ENCODE measurements around the gene ARPC2. TPM values are rescaled to one million over a fixed set of nuclear protein-coding genes. Genes with fewer than 3 reads are reported as not detected.
A peak's percentile ranks its signal among the peaks of the same experiment; 100 is the strongest.

The ARPC2 gene
- total RNA-seq, 1 experiment from 2014 or later, result 568 TPM

DNA sequence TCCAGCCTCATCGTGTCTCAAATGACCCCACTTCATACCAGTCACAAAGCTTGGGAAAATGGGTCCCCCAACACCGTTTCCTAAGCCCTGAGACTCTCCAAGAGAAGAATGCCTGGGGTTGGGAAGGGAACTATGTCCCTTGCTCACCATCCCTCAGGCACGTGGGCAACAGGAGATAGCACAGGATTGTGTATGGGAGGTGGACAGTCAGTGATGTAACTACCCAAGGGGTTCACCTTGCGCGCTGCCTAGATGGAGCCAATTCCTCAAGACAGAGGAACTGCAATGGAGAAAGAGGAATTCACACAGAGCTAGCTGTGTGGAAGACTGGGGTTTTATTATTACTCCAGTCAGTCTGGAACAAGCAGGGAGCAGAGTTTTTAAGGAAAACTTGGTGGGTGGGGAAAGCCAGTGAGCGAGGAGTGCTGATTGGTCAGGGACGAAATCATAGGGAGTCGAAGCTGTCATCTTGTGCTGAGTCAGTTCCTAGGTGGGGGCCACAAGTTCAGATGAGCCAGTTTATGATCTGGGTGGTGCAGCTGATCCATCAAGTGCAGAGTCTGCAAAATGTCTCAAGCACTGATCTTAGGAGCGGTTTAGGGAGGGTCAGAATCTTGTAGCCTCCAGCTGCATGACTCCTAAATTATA lies 36.4 kb upstream of the ARPC2 start:
- H3K27me3 ChIP-seq (ENCODE audit: low read length), result no peaks in the 10 kb centered on the region
- H3K4me2 ChIP-seq (ENCODE audit: low read depth, low read length, poor library complexity, severe bottlenecking), result no peak overlapping the region
- H3K79me2 ChIP-seq (ENCODE audit: low read length), result no peaks in the 10 kb centered on the region
- no peaks in the 10 kb centered on the region for H3K36me3 ChIP-seq (ENCODE audit: insufficient read depth, low read length)
- H4K20me1 ChIP-seq (ENCODE audit: insufficient read depth, low read depth, low read length), result no peaks in the 10 kb centered on the region
- no peak overlapping the region for H2AFZ ChIP-seq (ENCODE audit: low read length)
- no peaks in the 10 kb centered on the region for H3K9me2 ChIP-seq (replicated peaks; ENCODE audit: insufficient read depth, low read length)
- H3K4me1 ChIP-seq (ENCODE audit: low read length), result no peaks in the 10 kb centered on the region
- no peak overlapping the region for H3K9ac ChIP-seq (ENCODE audit: low read length)
- H3K4me3 ChIP-seq (ENCODE audit: low read length), result no peak overlapping the region
- no peaks in the 10 kb centered on the region for H3K9me3 ChIP-seq (ENCODE audit: low read length)
- DNase-seq, result no peak
- H3K27ac ChIP-seq (ENCODE audit: low read length), result no peak overlapping the region

DNA sequence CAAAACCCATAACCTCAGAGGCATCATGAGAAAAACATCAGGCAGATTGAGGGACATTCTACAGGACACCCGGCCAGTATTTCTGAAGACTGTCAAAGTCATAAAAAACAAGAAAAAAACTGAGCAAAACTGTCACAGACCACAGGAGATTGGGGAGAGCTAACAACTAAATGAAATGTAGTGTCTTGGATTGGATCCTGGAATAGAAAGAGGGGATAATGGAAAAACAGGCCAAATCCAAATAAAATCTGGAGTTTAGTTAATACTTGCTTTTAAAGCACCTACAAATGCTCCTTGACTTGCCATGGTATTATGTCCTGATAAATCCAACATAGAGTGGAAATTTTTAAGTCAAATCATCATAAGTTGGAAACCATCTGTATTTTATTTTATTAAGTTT lies 32.7 kb upstream of the ARPC2 start:
- DNase-seq, result no peak
- H3K9me2 ChIP-seq (replicated peaks; ENCODE audit: insufficient read depth, low read length), result no peaks in the 10 kb centered on the region
- H3K79me2 ChIP-seq (ENCODE audit: low read length), result no peaks in the 10 kb centered on the region
- H3K4me3 ChIP-seq (ENCODE audit: low read length), result no peak overlapping the region
- no peaks in the 10 kb centered on the region for H3K9me3 ChIP-seq (ENCODE audit: low read length)
- H3K27me3 ChIP-seq (ENCODE audit: low read length), result no peaks in the 10 kb centered on the region
- no peak overlapping the region for H3K9ac ChIP-seq (ENCODE audit: low read length)
- H4K20me1 ChIP-seq (ENCODE audit: insufficient read depth, low read depth, low read length), result no peaks in the 10 kb centered on the region
- no peak overlapping the region for H2AFZ ChIP-seq (ENCODE audit: low read length)
- no peak overlapping the region for H3K4me2 ChIP-seq (ENCODE audit: low read depth, low read length, poor library complexity, severe bottlenecking)
- H3K36me3 ChIP-seq (ENCODE audit: insufficient read depth, low read length), result no peaks in the 10 kb centered on the region
- peaks cover 5% of the 10 kb centered on the region for H3K4me1 ChIP-seq (ENCODE audit: low read length)
- H3K27ac ChIP-seq (ENCODE audit: low read length), result no peak overlapping the region

DNA sequence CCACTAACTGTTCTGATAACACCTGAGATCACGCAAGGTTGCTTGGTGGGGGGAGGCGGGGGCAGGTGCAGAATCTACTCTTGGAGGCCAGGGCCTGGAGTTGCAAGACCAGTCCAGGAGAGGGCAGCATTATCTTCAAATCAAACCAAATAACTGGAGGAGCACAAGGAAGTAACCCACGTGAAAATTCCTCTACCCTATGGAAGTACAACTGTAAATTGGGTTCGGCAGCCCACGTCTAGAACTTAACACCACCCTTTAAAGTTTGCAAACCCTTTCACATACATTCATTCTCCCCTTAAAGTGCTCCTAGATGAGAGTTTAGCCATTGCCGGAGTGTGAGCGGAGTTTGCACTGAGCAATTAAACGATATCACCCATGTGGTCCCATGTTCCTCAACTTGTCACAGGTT lies 30.6 kb upstream of the ARPC2 start:
- 0 out of 2 replicates have a peak overlapping the region, but pooled peaks have one; percentile 19 for H3K9ac ChIP-seq (ENCODE audit: low read length)
- peaks cover 5% of the 10 kb centered on the region for H3K4me1 ChIP-seq (ENCODE audit: low read length)
- H3K4me3 ChIP-seq (ENCODE audit: low read length), result no peak overlapping the region; the same call in 1 of the 2 replicates
- H3K36me3 ChIP-seq (ENCODE audit: insufficient read depth, low read length), result no peaks in the 10 kb centered on the region
- peak; percentile 88 for DNase-seq
- no peaks in the 10 kb centered on the region for H3K9me3 ChIP-seq (ENCODE audit: low read length)
- H4K20me1 ChIP-seq (ENCODE audit: insufficient read depth, low read depth, low read length), result no peaks in the 10 kb centered on the region
- H3K9me2 ChIP-seq (replicated peaks; ENCODE audit: insufficient read depth, low read length), result no peaks in the 10 kb centered on the region
- H3K27ac ChIP-seq (ENCODE audit: low read length), result no peak overlapping the region
- no peaks in the 10 kb centered on the region for H3K27me3 ChIP-seq (ENCODE audit: low read length)
- peak overlapping the region; percentile 60 for H2AFZ ChIP-seq (ENCODE audit: low read length)
- no peaks in the 10 kb centered on the region for H3K79me2 ChIP-seq (ENCODE audit: low read length)
- H3K4me2 ChIP-seq (ENCODE audit: low read depth, low read length, poor library complexity, severe bottlenecking), result peak overlapping the region; percentile 55

DNA sequence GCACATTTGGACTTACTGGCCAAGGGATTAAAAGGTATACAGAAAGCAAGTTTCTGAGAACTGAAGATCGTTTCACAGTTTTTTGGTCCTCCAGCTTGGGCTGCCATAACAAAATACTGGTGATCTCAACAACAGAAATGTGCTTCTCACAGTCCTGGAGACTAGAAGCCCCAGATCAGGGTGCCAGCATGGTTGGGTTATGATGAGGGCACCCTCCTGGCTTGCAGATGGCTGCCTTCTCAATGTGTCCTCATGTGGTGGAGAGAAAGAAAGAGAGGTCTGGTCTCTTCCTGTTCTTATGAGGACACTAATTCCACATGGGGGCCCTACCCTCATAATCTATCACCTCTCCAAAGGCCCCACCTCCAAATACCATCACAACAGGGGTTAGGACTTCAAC lies 30.1 kb upstream of the ARPC2 start:
- Histone ChIP-seq H2AFZ (ENCODE audit: low read length) (peak overlapping the region; percentile 60), H3K9ac (ENCODE audit: low read length) (0 out of 2 replicates have a peak overlapping the region, but pooled peaks have one; percentile 19), H3K9me2 (replicated peaks; ENCODE audit: insufficient read depth, low read length) (no peaks in the 10 kb centered on the region), H3K79me2 (ENCODE audit: low read length) (no peaks in the 10 kb centered on the region), H3K4me3 (ENCODE audit: low read length) (no peak overlapping the region; the same call in 1 of the 2 replicates), H3K4me1 (ENCODE audit: low read length) (peaks cover 5% of the 10 kb centered on the region), H3K27ac (ENCODE audit: low read length) (no peak overlapping the region), H4K20me1 (ENCODE audit: insufficient read depth, low read depth, low read length) (no peaks in the 10 kb centered on the region), H3K27me3 (ENCODE audit: low read length) (no peaks in the 10 kb centered on the region), H3K9me3 (ENCODE audit: low read length) (no peaks in the 10 kb centered on the region), H3K4me2 (ENCODE audit: low read depth, low read length, poor library complexity, severe bottlenecking) (peak overlapping the region; percentile 55), H3K36me3 (ENCODE audit: insufficient read depth, low read length) (no peaks in the 10 kb centered on the region)
- DNase-seq, result no peak

DNA sequence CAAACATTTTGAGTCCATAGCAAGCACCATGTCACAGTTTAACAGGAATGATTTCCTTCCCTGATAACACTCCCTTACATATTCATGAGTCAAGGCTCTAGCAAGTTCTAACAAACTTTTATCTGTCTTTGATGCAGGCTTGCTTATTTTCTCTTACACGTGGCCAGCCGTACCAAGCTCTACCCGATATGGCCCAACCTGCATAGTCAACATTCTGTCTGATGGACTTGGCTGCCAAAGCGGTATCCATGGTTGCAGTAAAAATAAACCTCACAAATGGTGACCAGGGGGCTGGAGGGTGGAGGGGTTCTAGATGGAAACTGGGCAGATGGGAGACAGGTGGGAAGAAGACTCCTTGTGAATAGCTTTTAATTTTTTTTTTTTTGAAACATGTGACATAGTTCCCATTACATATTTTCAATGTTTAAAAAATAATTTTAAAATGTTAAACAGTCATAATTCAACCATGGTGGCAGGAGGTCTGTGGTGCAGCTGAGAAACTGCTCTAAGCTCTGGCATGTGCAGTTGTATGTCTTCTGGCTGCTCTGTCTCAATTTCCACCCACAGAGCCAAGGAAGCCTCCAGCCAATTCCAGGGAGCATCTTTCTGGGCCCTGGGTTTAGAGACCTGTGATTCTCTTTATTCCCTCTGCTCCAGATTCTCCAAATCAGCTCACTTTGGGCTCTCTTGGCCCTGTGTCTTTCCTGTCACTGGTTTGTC lies 29.5 kb upstream of the ARPC2 start:
- Histone ChIP-seq H3K4me3 (ENCODE audit: low read length) (no peak overlapping the region), H3K79me2 (ENCODE audit: low read length) (no peaks in the 10 kb centered on the region), H3K9me2 (replicated peaks; ENCODE audit: insufficient read depth, low read length) (no peaks in the 10 kb centered on the region), H2AFZ (ENCODE audit: low read length) (peak overlapping the region; percentile 60; the same call in 1 of the 2 replicates), H3K27me3 (ENCODE audit: low read length) (no peaks in the 10 kb centered on the region), H3K4me2 (ENCODE audit: low read depth, low read length, poor library complexity, severe bottlenecking) (no peak overlapping the region), H3K9ac (ENCODE audit: low read length) (no peak overlapping the region), H3K4me1 (ENCODE audit: low read length) (peaks cover 5% of the 10 kb centered on the region), H3K36me3 (ENCODE audit: insufficient read depth, low read length) (no peaks in the 10 kb centered on the region), H4K20me1 (ENCODE audit: insufficient read depth, low read depth, low read length) (no peaks in the 10 kb centered on the region), H3K9me3 (ENCODE audit: low read length) (no peaks in the 10 kb centered on the region), H3K27ac (ENCODE audit: low read length) (no peak overlapping the region)
- no peak for DNase-seq

DNA sequence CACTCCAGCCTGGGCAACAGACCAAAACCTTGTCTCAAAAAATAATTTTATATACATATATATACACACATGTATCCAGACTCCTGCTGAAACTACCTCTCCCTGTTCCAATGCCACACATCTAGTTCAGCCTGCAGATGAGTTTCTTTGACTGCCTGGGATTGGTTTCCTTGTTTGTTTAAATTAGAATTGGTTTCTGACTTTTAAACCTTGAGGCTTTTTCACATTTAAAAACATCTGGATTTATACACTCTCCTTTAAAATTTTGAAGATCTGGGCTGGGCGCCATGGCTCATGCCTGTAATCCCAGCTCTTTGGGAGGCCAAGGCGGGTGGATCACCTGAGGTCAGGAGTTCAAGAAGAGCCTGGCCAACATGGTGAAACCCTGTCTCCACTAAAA lies 28.5 kb upstream of the ARPC2 start:
- Histone ChIP-seq H3K79me2 (ENCODE audit: low read length) (no peaks in the 10 kb centered on the region), H3K4me2 (ENCODE audit: low read depth, low read length, poor library complexity, severe bottlenecking) (no peak overlapping the region), H3K36me3 (ENCODE audit: insufficient read depth, low read length) (no peaks in the 10 kb centered on the region), H3K4me1 (ENCODE audit: low read length) (peaks cover 5% of the 10 kb centered on the region), H2AFZ (ENCODE audit: low read length) (no peak overlapping the region), H3K27ac (ENCODE audit: low read length) (no peak overlapping the region), H3K9me2 (replicated peaks; ENCODE audit: insufficient read depth, low read length) (no peaks in the 10 kb centered on the region), H3K9me3 (ENCODE audit: low read length) (no peaks in the 10 kb centered on the region), H4K20me1 (ENCODE audit: insufficient read depth, low read depth, low read length) (no peaks in the 10 kb centered on the region), H3K4me3 (ENCODE audit: low read length) (no peak overlapping the region), H3K9ac (ENCODE audit: low read length) (no peak overlapping the region), H3K27me3 (ENCODE audit: low read length) (no peaks in the 10 kb centered on the region)
- no peak for DNase-seq

DNA sequence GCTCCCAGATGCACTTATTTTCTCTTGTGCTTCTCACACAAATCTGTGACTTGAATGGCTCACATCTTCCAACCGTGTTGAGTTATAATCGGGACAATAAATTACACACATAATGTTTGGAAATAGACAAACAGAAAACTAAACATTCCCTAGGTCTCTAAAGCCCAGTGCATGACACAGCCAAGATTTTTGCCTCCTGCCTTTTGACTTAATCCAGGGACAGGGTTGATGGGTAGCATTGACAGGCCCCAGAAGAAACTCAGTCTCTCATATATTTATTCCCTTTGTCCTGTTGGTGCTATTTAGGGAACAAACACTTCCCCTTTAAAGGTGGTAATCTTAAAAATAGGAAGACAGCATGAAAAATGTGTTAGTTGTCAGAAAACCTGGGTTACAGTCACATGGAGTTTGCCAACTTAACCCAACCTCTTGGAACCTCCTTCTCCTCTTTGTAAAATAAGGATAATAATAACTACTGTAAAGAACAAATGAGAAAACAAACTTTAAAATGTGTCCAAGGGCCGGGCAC lies 24.0 kb upstream of the ARPC2 start:
- no peaks in the 10 kb centered on the region for H3K4me1 ChIP-seq (ENCODE audit: low read length)
- no peak overlapping the region for H3K27ac ChIP-seq (ENCODE audit: low read length)
- no peak overlapping the region for H3K4me3 ChIP-seq (ENCODE audit: low read length)
- 0 out of 2 replicates have a peak, but pooled peaks cover under 1% of the 10 kb centered on the region for H4K20me1 ChIP-seq (ENCODE audit: insufficient read depth, low read depth, low read length)
- no peak overlapping the region for H2AFZ ChIP-seq (ENCODE audit: low read length)
- no peaks in the 10 kb centered on the region for H3K79me2 ChIP-seq (ENCODE audit: low read length)
- no peaks in the 10 kb centered on the region for H3K9me2 ChIP-seq (replicated peaks; ENCODE audit: insufficient read depth, low read length)
- no peak for DNase-seq
- no peak overlapping the region for H3K4me2 ChIP-seq (ENCODE audit: low read depth, low read length, poor library complexity, severe bottlenecking)
- no peaks in the 10 kb centered on the region for H3K27me3 ChIP-seq (ENCODE audit: low read length)
- H3K36me3 ChIP-seq (ENCODE audit: insufficient read depth, low read length), result no peaks in the 10 kb centered on the region
- no peak overlapping the region for H3K9ac ChIP-seq (ENCODE audit: low read length)
- no peaks in the 10 kb centered on the region for H3K9me3 ChIP-seq (ENCODE audit: low read length)

DNA sequence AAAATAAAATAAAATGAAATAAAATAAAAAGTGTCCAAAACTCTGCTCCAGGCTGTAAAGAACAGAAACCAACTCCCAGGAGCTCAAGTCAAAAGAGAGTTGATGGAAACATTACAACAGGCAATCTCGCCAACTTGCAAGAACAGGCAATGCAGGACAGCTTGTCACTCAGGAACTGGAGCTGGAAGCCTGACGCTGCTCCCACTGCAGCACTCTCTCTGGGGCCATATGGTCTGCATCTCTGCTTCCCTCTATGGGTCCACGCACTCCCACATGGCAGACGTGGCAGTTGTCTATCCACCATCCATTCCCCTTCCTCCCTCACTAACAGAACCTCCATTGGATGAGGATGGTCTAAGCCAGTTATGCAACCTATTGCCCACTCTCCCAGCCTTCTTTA lies 23.3 kb upstream of the ARPC2 start:
- H3K4me1 ChIP-seq (ENCODE audit: low read length), result no peaks in the 10 kb centered on the region
- no peak overlapping the region for H3K9ac ChIP-seq (ENCODE audit: low read length)
- H4K20me1 ChIP-seq (ENCODE audit: insufficient read depth, low read depth, low read length), result 0 out of 2 replicates have a peak, but pooled peaks cover 2% of the 10 kb centered on the region
- no peaks in the 10 kb centered on the region for H3K9me2 ChIP-seq (replicated peaks; ENCODE audit: insufficient read depth, low read length)
- DNase-seq, result no peak
- H3K79me2 ChIP-seq (ENCODE audit: low read length), result no peaks in the 10 kb centered on the region
- H3K27me3 ChIP-seq (ENCODE audit: low read length), result no peaks in the 10 kb centered on the region
- no peak overlapping the region for H3K27ac ChIP-seq (ENCODE audit: low read length)
- H2AFZ ChIP-seq (ENCODE audit: low read length), result no peak overlapping the region
- no peak overlapping the region for H3K4me2 ChIP-seq (ENCODE audit: low read depth, low read length, poor library complexity, severe bottlenecking)
- H3K36me3 ChIP-seq (ENCODE audit: insufficient read depth, low read length), result no peaks in the 10 kb centered on the region
- H3K9me3 ChIP-seq (ENCODE audit: low read length), result no peaks in the 10 kb centered on the region
- no peak overlapping the region for H3K4me3 ChIP-seq (ENCODE audit: low read length)

Data from Karpas-422 (cell line).